T-helper 22 cell (primary cell): ENCODE measurements around the gene PKM.
"Not testable (repeated sequence)": the region's sequence is repeated elsewhere in the genome, so short reads cannot be mapped to it uniquely, and the experiment has no call there.

ENCODE experiments used
- DNase-seq: peaks from one replicate; pipeline ENCODE4 v3.0.0-alpha.2; 2020; ENCODE audit warnings: low read depth

The PKM gene

DNA sequence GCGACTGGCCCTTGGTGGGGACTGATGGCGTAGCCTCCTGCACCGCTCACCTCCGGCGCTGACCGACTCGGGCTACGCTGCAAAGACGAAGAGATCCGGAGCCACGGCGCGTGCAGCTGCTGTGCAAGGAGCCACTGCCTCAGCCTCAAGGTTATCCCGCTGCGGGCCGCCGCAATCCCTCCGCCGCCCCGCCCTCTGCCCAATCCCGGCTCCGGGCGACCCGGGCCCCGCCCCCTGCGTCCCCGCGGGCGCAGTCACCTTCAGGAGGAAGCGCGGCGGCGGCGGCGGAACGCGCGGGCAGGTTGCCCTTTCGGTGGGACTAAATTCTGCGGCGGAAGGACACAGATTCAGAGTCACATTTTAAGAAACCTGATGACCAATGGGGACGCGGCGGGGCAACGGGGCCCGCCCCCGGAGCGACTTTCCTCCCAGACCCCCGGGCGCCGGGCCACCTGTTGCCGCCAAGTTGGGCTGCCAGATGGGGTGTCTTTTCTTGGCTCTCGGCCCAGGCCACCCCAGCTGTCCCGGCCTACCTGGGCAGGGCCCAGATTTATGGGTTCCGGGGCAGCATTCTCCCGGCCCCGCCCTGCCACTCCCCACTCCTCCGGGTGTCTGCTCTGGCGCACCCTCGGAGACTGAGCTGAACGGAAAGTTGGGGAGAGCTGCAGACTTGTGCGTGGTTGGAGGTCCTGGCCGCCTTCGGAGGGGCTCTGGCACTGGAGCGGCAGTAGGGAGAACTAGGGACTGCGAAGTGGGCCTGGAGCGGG, at the start of gene PKM:
TSS of gene PKM (minus strand) at position 125 of the 767 bp plus-strand sequence. CDS start 12,093 bp downstream, outside the sequence.
- peak; percentile 89 for DNase-seq

DNA sequence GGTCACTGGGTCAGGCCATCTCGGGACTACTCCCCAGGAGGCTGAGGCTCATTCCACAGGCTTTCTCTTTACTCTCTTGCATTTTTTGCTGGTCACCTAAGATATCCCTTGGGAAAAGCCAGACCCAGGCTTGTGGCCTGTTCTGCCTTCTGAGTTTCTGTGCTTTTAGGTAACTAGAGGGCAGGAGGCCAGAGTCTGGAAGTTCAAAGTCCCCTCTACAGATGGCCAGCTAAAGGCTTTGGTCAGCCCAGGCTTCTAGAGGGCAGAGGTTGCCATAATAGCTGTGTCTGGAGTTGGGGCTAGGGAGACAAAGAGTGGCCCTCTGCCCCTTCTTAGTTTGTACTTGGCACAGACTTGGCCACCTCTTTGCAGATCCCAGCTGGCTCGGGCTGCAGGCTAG, 49.8 kb upstream of the PKM start:
- no peak for DNase-seq

DNA sequence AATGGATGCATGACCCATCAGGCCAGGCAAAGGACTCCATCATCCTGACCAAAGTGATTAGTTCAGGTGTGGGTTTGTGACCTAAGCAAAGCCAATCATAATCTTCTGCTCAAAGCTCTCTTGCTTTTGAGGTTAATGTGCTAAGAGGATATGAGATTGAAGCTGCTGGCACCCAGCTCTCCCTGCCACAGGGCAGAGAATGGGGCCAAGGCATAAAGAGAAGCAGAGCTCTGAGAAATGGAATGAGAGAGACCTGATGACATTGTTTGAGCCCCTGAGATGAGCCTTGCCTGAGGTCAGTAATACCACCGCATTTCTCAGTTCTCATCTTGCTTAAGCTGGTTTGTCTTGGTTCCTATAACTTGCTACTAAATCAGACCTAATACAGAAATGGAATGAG, 47.7 kb upstream of the PKM start:
- DNase-seq = no peak

DNA sequence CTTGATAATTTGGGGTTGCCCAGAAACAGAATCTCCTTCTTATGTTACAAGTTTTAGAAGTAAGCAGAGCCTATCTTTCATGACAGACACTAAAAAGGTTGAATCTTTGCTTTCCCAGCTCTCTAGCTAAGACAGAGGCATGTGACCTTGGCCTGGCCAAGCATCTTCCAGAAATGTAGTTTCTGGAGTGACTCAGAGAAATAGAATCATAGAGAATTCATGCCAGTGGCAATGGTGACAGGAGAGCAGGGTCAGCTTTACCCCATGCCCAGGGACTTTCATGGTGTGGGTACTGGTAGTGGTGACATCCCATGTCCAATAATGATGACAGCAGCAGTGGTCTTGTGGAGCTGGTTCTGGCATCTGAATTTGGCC, 45.3 kb upstream of the PKM start:
- DNase-seq = no peak

DNA sequence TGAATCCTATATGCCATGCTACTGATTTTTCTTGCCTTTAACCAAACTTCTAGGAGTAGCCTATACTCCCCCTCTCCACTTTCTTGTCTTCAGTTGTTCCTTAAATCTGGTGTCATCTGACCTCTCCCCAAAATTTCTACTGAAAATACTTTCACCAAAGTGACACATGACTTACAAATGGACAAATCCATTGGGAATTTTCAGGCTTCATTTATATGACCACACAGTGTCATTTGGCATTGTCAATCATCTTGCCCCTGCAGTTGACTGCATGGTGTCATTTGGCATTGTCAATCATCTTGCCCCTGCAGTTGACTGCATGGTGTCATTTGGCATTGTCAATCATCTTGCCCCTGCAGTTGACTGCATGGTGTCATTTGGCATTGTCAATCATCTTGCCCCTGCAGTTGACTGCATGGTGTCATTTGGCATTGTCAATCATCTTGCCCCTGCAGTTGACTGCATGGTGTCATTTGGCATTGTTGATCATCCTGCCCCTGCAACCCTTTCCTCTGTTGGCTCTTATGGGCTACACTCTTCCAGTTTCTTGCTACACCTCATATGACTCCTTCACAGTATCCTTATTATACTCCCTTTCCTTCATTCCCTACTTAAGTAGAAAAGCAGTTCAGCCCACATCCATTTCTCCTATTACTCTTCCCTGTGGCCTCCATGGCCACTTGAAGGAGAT, 44.8 kb upstream of the PKM start:
- DNase-seq = not testable (repeated sequence)

DNA sequence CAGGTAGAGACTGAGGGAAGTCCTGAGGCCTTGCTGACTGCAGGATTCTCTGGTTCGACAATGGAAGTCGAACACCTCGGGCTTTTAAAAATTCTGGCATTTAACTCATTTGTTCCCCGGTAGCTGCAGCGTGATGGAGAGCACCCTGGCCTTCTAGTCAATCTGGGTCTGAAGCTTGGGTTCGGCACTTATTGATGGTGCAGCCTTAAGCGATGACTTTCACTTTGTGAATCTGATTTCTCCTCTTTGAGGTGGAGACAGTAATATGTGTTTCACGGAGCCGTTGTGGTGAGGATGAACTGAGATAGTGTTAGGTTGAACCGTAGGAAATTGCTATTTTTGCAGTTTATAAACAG, 42.0 kb upstream of the PKM start:
- DNase-seq = no peak

DNA sequence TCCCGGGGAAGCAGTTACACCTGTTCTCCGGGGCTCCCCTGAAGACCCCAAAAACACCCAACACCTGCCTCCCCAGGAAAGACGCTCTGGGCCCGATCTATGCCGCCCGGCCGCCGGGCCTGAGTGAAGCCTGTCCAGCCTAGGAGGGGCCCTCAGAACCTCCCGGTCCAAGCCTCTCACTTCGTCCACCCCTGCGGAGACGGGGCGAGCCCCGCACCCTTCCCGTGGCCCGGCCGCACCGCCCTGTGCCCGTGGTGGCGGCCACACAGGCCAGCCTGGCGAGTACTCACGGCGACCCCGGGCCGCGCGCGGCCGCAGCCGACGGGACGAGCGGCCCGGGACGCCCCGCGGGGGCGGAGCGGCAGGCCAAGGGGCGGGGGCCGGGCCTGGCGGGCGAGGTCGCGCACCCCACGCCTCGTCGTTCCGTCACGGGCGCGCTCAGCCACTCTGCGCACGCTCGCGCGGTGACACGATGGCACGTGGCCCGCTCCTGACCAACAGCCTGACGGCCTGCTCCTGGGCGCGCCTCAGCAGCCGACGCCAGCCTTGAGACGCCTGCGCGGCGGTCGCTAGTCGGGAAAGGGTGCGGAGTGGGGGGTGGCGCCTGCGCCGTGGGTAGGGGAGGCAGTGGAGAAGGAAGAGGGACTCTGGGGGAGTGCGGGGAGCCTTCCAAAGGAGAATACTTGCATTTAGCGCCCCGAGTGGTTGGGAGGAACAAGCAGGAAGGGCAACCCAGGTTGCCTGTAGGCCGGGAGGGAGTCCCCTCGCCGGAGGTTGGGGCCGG, 41.4 kb upstream of the PKM start, which contains the start of gene PARP6:
TSS of gene PARP6 (minus strand) at position 342 of the 784 bp plus-strand sequence. CDS start 5,077 bp downstream, outside the sequence.
- DNase-seq = peak; percentile 99

DNA sequence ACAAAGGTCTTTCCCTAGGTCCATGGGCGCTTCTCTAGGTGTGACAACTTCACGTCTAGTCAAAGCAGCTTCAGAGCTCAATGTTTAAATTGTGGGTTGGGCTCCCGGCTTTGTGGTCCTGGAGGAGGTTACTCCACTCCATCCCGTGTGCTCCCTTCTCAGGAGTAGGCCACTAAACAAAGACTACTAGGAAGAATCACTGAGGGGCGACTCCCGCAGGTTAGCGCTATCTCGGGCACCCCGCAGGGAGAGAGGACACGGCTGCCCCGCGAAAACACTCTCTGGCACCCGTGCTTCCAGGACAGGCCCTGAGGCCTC, 40.9 kb upstream of the PKM start:
- DNase-seq = no peak

DNA sequence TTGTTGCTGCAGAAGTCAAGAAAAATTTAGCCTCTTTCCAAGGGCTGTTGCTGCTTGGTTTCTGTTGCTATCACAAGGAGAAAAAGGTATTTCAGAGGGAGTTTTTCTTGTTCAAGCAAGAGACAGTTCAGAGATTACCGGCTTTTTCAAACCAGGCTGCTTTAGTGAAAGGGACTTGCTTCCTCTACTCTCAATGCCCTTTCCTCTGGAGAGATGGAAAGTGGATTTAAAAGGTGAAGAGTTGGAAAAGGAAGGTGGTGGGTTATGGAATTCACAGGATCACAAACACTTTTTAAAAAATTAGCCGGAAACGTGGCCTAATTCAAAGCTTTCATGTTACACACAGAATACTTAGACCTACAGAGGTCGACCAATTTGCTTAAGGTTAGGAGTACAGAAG, 40.2 kb upstream of the PKM start:
- no peak for DNase-seq

DNA sequence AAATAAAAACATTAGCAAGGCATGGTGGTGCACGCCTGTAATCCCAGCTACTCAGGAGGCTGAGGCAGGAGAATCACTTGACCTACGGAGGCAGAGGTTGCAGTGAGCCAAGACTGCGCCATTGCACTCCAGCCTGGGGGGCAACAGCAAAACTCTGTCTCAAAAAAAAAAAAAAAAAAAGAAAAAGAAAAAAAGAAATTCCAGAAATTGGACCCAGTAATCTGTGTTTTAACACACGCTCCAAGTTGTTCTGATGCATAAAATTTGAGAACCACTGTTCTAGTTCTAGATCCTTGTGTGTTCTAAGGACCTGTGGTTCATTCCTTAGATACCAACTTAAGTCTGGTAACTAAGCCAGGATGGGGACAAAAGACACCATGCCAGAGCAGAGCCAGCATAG, 38.7 kb upstream of the PKM start:
- DNase-seq = no peak

DNA sequence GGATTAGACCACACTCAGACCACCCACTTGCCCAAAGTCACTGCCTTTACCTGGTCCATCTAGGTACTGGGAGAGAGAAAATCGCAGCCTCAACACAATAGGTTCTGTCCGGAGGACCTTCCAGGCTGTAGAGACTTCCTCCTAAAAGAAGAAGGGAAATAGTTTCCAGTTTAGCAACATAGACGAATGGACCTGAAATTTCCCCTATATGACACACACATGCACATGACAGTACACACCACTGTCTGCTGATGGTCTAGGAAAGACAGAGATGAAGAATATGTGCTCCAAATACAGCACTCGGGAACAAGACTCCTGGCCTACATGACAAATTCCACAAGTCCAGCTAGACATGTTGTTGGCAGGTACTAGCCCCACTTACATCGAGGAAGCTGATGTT, 34.0 kb upstream of the PKM start:
- DNase-seq = no peak

DNA sequence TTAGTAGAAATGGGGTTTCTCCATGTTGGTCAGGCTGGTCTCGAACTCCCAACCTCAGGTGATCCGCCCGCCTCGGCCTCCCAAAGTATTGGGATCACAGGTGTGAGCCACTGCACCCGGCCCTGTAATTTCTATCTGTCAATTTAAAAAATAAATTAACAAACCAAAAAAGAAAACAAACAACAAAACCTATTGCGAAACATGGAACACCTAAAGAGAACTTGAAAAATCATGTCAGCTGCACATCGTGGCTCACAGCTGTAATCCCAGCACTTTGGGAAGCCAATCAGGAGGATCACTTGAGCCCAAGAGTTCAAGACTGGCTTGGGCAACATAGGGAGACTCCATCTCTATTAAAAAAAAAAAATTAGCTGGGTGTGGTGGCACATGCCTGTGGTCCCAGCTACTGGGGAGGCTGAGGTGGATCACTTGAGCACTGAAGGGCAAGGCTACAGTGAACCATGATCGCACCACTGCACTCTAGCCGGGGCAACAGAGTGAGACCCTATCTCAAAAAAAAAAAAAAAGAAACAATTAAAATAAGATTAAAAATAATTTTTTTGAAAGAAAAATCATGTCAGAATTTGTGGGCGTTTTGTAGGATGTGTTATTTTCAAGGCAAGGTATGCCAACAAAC, 21.8 kb upstream of the PKM start:
- DNase-seq = no peak

DNA sequence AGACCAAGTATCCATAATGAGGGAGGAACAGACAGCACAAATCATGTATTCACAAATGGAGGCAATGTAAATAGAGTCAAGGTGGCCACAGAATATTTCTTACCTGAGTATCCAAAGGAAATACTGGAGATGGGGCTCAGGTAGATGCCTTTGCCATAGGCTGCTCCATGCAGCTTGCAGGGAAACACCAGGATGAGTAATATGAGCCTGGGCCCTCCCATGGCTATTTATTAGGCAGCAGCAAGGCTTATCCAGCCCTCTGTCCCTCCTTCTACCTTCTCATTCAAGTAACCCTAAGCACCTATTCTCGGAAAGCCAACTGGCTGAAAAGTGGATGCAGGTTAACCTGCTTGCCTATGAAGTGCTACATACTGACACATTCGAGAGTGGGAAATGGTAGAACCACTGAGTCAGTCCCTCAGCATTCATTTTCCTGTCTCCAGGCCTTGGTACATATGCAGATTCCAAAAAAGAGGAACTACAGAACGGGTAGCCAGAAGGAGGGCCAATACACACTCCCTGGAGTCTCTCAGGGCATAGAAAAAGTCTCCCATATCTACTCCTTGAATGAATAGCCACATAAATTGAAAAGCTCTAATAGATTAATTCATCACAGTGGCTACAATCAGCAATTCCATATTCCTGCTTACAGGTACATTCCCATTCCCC, 18.3 kb upstream of the PKM start:
- DNase-seq = no peak

DNA sequence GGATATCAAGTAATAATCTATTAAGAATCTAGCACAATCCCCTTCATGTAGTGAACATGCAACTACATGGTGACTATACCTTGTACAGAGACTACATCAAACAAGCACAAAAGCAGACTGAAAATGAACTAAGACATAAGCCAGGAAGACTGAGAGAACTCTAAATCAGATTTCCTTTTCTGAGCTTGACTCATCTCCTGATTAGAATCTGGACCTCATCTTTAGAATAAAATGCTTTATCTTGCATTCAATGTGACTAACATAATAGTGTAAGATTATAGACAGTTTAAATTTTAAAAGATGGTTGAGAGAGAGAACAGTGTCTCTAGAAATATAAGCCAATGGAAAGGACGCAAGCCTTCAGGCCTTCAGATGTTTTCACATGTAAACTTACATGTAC, 17.5 kb upstream of the PKM start:
- DNase-seq = no peak

DNA sequence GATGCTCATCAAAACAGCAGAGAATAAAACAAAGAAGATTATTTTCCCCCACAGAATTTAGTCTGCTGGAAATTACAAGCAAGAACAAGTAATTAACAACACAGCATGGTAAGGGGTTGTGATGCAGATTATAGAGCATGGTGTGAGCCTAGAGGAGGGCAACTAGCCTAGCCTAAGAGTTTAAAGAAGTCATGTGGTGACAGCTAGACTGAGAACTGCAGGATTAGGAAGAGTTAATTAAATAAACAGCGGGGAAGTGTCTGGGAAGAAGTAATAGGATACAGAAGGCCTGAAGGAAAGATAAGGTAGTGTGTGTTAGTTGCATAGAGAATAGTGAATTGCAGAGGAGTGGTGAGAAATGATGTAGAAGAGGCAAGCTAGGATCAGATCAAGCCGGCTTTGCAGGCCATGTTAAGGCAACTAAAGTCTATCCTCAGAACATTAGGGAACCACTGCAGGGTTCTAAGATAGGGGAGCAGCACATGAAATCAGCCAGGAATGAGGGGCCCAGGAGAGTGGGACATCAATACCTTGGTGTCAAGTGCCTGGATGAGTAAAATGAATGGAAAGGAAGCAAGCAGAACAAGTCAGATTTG, 11.9 kb upstream of the PKM start:
- no peak for DNase-seq

DNA sequence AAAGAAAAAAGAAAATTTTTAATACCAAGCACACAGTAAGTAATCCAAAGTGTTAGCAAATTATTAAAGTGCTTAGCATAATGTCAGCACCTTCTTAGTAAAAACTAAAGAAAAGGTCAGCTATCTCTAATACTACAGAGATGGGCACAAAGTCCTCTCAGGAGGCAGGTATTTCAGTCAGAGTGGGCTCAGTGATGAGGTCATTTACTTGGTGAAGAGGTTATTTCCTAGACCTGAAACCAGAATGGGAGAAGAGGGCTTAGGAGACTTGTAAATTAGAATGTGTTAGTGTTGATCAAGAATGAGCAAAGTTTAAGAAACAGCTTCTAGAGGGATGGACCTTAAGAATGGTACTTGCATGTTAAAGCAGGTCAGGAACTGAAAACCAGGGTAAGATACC, 8.7 kb upstream of the PKM start:
- DNase-seq = no peak

DNA sequence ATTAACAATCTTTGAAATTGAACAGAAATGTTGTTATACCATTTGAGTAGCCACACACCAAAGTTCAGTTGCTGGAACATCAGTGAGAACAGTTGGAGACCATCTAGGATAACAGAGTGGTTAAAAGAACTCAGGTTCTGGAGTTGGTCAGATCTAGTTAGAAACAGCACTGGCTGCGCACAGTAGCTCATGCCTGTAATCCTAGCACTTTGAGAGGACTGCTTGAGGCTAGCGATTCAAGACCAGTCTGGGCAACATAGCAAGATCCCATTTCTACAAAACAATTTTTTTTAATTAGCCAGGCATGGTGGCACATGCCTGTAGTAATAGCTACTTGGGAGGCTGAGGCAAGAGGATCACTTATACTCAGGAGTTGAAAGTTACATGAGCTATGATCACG, 7.6 kb upstream of the PKM start:
- no peak for DNase-seq

DNA sequence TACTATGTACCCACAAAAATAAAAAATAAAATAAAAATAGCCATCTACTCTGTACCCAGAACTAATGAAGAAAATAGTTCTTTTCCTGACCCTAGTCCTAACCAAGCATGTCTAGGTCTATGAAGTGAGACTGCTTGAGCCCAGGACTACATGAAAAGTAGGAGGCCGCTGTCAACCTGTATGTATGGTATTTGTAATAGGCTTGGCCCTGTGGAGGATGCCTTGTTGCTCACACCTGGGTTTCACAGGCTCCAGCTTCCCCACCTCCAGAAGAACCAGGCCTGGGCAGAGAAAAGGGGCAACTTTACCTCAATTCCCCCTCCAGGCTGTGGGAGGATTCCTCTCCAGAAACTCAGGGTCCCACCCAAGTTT, 6.8 kb upstream of the PKM start:
- no peak for DNase-seq

DNA sequence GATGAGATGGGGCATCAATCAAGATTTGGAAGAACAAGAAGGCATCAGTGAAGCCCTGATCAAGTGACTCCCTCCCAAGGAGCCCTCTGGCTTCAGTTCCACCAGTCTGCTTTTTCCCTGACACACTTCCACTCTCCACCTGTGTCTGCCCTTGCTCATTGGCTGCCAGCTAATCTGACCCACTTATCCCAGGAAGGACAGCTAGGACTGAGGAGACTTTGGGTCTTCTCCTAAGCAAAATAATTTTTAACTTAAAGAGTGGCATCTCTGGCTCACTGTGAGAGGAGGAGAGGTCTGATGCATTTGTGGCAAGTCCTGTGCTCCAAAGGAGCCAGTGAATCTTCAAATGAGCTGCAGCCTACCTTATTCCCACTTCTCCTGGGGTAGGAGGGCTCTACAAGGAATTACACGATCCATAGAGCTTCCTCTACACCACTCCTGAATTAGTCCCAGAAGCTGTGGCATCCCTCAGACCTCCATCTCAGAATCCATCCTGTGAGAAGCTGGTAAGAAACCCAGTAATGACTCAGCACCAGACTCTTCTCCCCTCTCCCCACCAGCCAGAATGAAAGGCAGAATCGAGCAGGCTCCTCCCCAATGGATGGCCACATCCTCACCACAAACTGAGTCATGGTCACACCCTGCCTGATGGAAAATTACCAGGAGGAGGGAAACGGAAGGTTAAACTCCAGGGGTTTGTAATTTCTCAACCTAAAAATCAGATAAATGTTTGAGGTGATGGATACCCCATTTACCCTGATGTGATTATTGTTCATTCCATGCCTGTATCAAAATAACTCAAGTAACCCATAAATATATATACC, 6.3 kb upstream of the PKM start:
- DNase-seq = peak; percentile 35

DNA sequence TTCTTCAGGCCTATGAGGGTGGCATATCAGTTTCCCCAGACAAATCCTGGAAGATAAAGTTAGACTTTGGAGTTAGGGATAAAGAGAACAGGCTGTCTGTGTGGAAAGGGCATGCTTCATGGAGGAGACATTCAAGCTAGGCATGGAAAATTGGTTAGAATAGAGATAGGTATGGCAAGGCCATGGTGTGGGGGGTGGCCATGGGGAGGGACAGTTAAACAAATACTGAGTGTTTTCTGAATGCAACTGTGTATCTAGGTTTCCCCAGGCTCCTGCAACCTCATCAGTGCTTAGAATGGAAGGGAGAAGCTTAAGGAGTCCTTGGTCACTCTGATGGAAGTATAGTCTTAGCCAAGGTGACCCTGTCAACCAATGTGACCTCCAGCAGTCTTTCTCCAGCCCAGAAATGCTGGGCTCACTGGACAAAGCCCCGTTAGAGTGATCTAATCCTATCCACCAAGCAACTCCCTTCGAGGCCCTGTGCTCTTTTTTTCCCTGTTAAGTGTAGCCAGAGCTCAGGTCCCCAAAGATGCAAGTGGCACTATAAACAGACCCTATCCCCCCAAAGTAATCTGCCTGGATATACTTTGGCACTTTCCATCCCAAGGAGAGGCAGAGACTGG, 5.5 kb upstream of the PKM start:
- no peak for DNase-seq
